Erythroblast (primary cell): ENCODE measurements around the gene CYB5R4.
"Not testable (repeated sequence)": the region's sequence is repeated elsewhere in the genome, so short reads cannot be mapped to it uniquely, and the experiment has no call there.

Experiments
- GATA1 ChIP-seq: IDR thresholded peaks from 2 replicates; pipeline ENCODE4 v1.6.1; 2011; ENCODE audit warnings: low read depth, mild to moderate bottlenecking, control low read depth, low read length, moderate library complexity
- POLR2A ChIP-seq: IDR thresholded peaks from 2 replicates; pipeline ENCODE4 v1.6.1; 2011; ENCODE audit warnings: mild to moderate bottlenecking, low read length

DNA sequence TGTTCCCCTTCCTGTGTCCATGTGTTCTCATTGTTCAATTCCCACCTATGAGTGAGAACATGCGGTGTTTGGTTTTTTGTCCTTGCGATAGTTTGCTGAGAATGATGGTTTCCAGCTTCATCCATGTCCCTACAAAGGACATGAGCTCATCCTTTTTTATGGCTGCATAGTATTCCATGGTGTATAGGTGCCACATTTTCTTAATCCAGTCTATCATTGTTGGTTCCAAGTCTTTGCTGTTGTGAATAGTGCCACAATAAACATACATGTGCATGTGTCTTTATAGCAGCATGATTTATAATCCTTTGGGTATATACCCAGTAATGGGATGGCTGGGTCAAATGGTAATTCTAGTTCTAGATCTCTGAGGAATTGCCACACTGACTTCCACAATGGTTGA, 37.6 kb downstream of the CYB5R4 start:
- not testable (repeated sequence) for TF ChIP-seq POLR2A, GATA1
